Cerebellar nuclear complex (tissue), 1 donor: ENCODE results near the gene TNNI3.
"Not testable (repeated sequence)": the region's sequence is repeated elsewhere in the genome, so short reads cannot be mapped to it uniquely, and the experiment has no call there.

Source experiments
- DNase-seq, 2 experiments: peaks; one replicate each; lab custom pipeline; 2025; lab: John Stamatoyannopoulos, UW

TNNI3 gene

GRCh38 chr19:55173186-55173713 lies 15.7 kb upstream of the TNNI3 start:
- no peak for DNase-seq

- no peak for DNase-seq
These were observed 15.2 kb upstream of the TNNI3 start for GRCh38 chr19:55172741-55173140.

GRCh38 chr19:55172318-55172717 lies 14.8 kb upstream of the TNNI3 start:
- DNase-seq = not testable (repeated sequence)

GRCh38 chr19:55171440-55171839 lies 13.9 kb upstream of the TNNI3 start:
- DNase-seq = no peak

- DNase-seq = no peak
These were observed 11.6 kb upstream of the TNNI3 start for GRCh38 chr19:55169136-55169535.

- DNase-seq = no peak
These were observed 9.2 kb upstream of the TNNI3 start, which contains the start of gene DNAAF3 for GRCh38 chr19:55166530-55167268. DNAAF3 (minus strand) TSS chr19:55166613; CDS start chr19:55166413, 200 bp downstream.

- DNase-seq = no peak
These were observed 8.5 kb upstream of the TNNI3 start for GRCh38 chr19:55165952-55166529.

GRCh38 chr19:55161571-55162322 lies 4.2 kb upstream of the TNNI3 start:
- no peak for DNase-seq

- no peak for DNase-seq
These were observed 3.4 kb upstream of the TNNI3 start for GRCh38 chr19:55160986-55161365.

GRCh38 chr19:55160128-55160985 lies 2.8 kb upstream of the TNNI3 start:
- DNase-seq = no peak

- no peak for DNase-seq
These were observed 1.6 kb upstream of the TNNI3 start for GRCh38 chr19:55158848-55159749.

GRCh38 chr19:55158423-55158822 lies 891 bp upstream of the TNNI3 start:
- no peak for DNase-seq

GRCh38 chr19:55156202-55157063 lies 1.1 kb downstream of the TNNI3 start:
- no peak for DNase-seq

- DNase-seq = not testable (repeated sequence)
These were observed 1.7 kb downstream of the TNNI3 start for GRCh38 chr19:55155784-55156183.

- DNase-seq = no peak
These were observed 3.8 kb downstream of the TNNI3 start for GRCh38 chr19:55153652-55154264.

- no peak for DNase-seq
These were observed 5.5 kb downstream of the TNNI3 start for GRCh38 chr19:55152017-55152416.

GRCh38 chr19:55149078-55150003 lies 8.2 kb downstream of the TNNI3 start, which contains the start of gene TNNT1:
TNNT1 (minus strand) TSS chr19:55149206; CDS start chr19:55147157, 2,049 bp downstream.
- no peak for DNase-seq
